Measurements from ENCODE around the gene PLA2G3. TPM values are rescaled to one million over a fixed set of nuclear protein-coding genes. Genes with fewer than 3 reads are reported as not detected.
A peak's percentile ranks its signal among the peaks of the same experiment; 100 is the strongest.

The PLA2G3 gene
- total RNA-seq, 2 donors from 2014 or later: 0.57 to 0.88 TPM

GRCh38 chr22:31126869-31127175, 13.5 kb downstream of the PLA2G3 start:
- no peaks in the 10 kb centered on the region for H3K9me3 ChIP-seq
- no peak overlapping the region for H3K9ac ChIP-seq (ENCODE audit: low read depth in 2 of 2, low read length in 2 of 2)
- no peak overlapping the region for H3K4me3 ChIP-seq
- no peaks in the 10 kb centered on the region for H3K36me3 ChIP-seq
- H3K27ac ChIP-seq: no peak overlapping the region
- no peak for DNase-seq
- intact Hi-C loops (cut with DNase I): no loop called here
- H3K27me3 ChIP-seq: no peaks in the 10 kb centered on the region
- TF ChIP-seq CTCF (IDR thresholded peaks at IDR 0.05): no peak
- peaks cover 8% of the 10 kb centered on the region for H3K4me1 ChIP-seq

GRCh38 chr22:31126128-31126868, 14.0 kb downstream of the PLA2G3 start:
- H3K9me3 ChIP-seq: no peaks in the 10 kb centered on the region
- DNase-seq: no peak
- H3K4me1 ChIP-seq: peaks cover 8% of the 10 kb centered on the region
- intact Hi-C loops (cut with DNase I): no loop called here
- TF ChIP-seq CTCF (IDR thresholded peaks at IDR 0.05): no peak
- H3K4me3 ChIP-seq: no peak overlapping the region
- H3K27ac ChIP-seq: no peak overlapping the region
- no peak overlapping the region for H3K9ac ChIP-seq (ENCODE audit: low read depth in 2 of 2, low read length in 2 of 2)
- H3K27me3 ChIP-seq: no peaks in the 10 kb centered on the region
- H3K36me3 ChIP-seq: no peaks in the 10 kb centered on the region

GRCh38 chr22:31125521-31126117, 14.7 kb downstream of the PLA2G3 start:
- Histone ChIP-seq H3K36me3 (no peaks in the 10 kb centered on the region), H3K27me3 (no peaks in the 10 kb centered on the region), H3K4me1 (peaks cover 8% of the 10 kb centered on the region), H3K4me3 (no peak overlapping the region), H3K9ac (ENCODE audit: low read depth in 2 of 2, low read length in 2 of 2) (no peak overlapping the region), H3K27ac (no peak overlapping the region), H3K9me3 (no peaks in the 10 kb centered on the region)
- TF ChIP-seq CTCF (IDR thresholded peaks at IDR 0.05): no peak
- intact Hi-C loops (cut with DNase I): no loop called here
- DNase-seq: no peak

- intact Hi-C loops (cut with DNase I): no loop called here
- no peak for TF ChIP-seq CTCF (IDR thresholded peaks at IDR 0.05)
- no peaks in the 10 kb centered on the region for H3K9me3 ChIP-seq
- no peak for DNase-seq
- H3K27me3 ChIP-seq: no peaks in the 10 kb centered on the region
- H3K4me1 ChIP-seq: peaks cover 8% of the 10 kb centered on the region
- H3K9ac ChIP-seq (ENCODE audit: low read depth in 2 of 2, low read length in 2 of 2): no peak overlapping the region
- H3K36me3 ChIP-seq: no peaks in the 10 kb centered on the region
- H3K4me3 ChIP-seq: no peak overlapping the region
- H3K27ac ChIP-seq: no peak overlapping the region
These were observed 15.4 kb downstream of the PLA2G3 start for GRCh38 chr22:31124811-31125465.

GRCh38 chr22:31124290-31124689, 16.0 kb downstream of the PLA2G3 start:
- peaks cover 8% of the 10 kb centered on the region for H3K4me1 ChIP-seq
- H3K9me3 ChIP-seq: no peaks in the 10 kb centered on the region
- TF ChIP-seq CTCF (IDR thresholded peaks at IDR 0.05): no peak
- H3K4me3 ChIP-seq: no peak overlapping the region
- H3K27ac ChIP-seq: no peak overlapping the region
- intact Hi-C loops (cut with DNase I): no loop called here
- no peak for DNase-seq
- peak overlapping the region in 1 of 2 donors; percentile 80 for H3K9ac ChIP-seq (ENCODE audit: low read depth in 2 of 2, low read length in 2 of 2)
- no peaks in the 10 kb centered on the region for H3K27me3 ChIP-seq
- no peaks in the 10 kb centered on the region for H3K36me3 ChIP-seq

Data from colonic mucosa (tissue), 4 donors.